Nucleus accumbens (tissue), 56 donors: Measurements from ENCODE around the gene PTPRN2.
A peak's percentile ranks its signal among the peaks of the same experiment; 100 is the strongest.

Experiments used
- DNase-seq, 56 donors: peaks; one replicate each; lab custom pipeline; 2025; lab: John Stamatoyannopoulos, UW

The PTPRN2 gene

DNA sequence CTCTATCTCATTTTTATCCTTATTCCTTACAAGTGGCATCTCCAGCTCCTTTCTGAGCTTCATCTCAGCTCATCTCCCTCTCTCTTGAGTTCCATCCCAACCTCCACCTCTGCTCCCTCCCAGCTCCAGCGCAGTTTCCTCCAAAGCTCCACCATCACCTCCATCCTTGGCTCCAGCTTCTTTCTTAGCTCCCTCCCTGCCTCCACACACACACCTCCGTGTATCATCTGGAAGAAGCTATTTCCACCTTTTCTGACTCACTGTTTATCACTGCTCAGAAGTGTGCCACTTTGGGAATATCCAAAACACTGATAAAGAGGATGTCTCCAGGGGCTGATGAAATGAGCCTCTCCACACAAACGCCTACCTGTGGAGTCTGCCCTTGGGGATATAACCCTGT, 481.4 kb downstream of the PTPRN2 start:
- DNase-seq: no peak

DNA sequence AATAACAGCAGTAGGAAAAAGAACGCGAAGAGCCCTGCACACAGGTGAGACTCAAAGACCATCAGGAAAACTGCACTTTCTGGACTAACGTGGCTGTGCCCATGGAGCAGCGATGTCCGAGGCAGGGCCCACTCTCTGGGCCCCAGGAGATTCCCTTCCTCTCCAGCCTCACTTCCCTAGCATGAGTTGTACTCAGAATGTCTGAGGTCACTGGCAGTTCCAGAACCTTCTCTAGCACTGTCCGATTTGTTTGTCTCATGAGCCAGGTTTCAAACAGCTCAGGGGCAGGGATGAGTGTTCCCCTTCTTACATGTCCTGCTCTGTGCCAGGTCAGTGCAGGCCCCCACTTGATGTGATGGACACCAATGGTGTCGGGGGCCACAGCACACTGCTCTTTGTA, 484.2 kb downstream of the PTPRN2 start:
- no peak for DNase-seq

DNA sequence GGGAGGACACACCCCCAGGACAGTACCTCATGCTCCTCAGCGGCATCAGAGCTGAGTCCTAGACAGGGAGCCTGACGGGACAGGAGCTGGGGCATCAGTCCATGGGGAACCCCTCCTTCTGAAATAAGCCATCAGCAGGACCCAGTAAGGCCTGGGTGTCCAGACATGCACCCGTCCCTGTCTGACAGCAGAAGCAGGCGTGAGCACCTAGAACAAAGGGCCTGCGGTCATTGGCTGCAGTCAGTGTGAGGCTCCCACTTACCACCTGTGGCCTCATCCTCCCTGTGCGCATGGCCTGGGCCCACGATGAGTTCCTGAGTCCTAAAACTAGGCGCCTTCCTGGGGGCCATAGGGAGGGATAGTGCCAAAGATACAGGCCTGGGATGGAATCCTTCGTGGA, 484.7 kb downstream of the PTPRN2 start:
- DNase-seq: no peak

DNA sequence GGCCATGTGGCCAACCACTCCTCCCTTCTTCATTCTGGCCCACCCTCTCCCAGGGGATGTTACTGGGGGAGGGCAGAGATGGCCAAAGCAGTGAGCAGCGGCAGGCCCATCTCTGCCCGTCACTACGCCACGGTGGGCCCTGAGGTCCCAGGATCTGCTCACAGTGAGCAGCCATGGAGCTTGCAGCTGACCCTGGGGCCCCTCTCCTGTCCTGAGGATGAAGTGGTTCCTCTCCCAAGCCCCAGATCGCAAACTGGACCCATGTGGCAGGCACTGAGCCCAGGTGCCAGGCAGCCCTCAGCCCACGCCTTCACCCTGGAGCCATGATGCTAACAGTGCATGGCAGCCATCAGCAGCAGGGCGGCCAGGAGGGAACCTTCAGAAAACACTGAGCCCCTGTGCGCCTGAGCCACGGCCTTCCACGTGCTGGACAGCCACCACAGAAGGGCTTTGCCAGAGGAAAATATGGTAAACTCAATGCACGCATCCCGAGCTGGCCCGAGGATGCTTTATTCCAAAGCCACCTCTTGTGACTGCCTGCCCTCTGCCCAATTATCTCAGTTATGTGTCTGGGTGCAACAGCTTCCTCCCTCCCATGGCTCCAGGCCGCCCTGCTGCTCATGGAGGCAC, 485.7 kb downstream of the PTPRN2 start:
- no peak for DNase-seq

DNA sequence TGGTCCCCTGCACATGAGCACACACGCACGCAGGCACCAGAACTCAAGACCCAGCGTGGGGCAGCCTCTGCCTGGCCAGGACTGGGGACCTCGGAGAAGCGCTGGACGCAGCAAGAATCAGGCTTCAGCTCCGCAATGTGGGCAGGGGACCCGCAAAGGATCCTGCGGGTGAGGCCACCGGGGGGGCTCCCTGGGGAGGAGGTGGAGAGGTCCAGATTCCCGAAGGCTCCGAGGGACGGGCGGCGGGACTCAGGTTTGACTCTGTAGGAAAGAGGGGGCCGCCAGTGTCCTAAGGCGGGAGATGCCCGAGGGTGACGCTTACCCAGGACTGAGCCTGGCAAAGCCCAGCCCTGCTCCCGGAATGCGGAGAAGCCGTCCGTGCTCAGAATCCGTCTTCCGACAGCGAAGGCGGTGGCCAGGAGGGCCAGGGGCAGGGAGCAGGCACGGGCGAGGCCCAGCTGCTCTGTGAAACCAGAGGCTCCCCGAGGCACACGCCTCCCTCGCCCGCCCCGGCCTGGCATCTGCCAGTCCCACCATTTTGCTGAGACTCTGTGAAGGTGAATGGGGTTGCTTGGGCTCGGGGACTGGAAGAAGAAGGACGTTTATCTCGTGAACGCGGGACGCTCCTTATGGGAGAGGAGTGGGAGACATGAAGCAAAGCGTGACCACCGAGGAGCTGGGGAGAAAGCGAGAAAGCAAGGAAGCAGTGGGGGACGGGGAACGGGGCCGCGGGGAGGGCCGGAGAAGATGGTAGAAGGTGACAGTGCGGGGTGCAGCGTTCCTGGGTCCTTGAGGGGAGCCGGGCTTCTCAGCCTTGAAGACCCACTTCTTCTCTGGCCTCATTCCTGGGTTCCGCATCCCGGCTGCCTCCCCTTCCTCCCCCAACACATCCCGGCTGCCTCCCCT, 489.2 kb downstream of the PTPRN2 start:
- no peak for DNase-seq

DNA sequence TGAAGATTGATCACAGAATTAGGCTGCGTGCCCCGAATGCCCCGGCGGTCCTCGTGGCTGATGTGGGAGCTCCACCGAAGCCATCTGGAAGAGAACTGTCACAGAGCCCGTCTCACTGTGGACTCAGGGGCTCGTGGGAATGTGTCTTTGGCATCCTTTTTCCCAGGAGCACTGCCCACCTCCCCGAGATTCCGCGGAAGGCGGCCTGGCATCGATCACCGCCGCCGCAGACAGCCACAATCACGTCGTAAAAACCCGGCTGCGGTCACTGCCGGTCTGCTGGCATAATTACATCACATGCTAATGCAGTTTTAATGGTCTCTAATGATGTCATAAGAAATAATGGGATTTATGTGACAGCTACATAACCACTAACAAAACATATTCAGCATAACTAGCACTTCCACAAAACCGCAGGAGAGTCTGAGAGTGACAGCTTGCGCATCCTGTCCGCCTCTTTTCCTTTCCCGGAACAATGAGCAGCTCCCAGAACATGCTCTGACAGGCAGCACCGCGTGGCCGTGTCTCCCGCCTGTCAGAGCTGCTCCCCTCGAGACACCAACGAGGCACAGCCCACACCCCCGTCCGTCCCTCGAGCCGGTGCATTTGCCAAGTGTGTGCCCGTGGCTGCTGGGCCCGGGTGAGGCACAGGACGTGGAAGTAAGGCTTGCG, 490.0 kb downstream of the PTPRN2 start:
- peak in 16 of 56 donors; percentile 12 to 56 (median 27) for DNase-seq

DNA sequence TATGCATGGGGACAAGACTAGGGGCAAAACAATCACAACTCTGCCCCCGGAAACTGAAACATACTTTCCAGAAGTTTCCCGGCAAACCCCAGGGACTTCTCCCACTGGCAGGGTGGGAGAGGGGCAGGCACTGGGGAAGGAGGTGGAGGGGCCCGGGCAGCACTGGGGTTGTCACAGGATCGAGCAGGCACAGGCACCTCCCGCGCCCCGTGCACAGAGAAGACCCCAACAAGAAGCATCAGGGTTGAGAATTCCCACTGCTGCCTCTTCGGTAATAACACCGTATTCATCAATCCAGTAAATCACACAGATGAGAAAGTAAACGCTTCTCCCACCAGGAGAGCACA, 490.5 kb downstream of the PTPRN2 start:
- DNase-seq: no peak

DNA sequence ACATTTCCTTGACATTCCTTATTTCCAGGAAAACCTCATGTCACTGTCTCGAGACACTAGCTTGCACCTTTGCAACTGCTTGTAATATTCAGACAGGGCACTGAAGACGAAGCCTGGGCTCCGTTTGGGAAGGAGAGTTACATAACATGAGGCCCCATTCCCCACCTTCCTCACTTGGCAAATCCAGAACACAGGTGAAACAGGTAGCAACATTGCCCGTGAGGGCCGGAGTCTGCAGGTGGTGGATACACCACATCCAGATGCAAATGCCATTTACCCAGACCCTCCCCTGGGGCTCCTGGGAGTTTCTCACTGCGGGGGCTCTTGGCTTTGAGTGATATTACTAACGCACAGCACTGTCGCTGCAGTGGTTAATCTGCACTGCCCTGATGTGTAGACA, 491.0 kb downstream of the PTPRN2 start:
- no peak for DNase-seq

DNA sequence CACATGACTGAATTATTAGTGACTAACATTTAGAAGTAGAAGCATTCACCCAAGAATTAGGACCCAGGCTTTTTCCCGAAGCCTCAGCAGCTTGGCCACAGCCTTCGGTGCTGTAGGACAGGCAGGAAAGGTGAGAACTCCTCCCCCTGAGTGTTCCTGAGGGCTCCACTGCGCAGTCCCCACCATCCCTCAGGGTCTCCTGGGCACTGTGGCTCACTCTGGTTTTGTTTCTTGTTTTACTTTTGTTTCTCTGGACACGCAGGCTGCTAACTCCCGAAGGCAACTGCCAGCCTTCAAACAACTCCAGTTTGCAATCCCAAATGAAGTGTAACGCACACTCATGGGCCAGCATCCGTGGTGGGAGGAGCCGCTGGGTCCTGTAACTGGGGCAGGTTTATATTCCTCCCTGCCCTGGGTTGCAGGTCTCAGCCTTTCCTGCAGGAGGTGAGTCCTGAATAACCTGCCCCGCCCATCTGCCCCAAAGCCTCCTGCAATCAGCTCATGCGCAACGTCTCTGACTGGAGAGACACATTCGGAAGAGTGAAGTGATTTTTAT, 492.9 kb downstream of the PTPRN2 start:
- no peak for DNase-seq

DNA sequence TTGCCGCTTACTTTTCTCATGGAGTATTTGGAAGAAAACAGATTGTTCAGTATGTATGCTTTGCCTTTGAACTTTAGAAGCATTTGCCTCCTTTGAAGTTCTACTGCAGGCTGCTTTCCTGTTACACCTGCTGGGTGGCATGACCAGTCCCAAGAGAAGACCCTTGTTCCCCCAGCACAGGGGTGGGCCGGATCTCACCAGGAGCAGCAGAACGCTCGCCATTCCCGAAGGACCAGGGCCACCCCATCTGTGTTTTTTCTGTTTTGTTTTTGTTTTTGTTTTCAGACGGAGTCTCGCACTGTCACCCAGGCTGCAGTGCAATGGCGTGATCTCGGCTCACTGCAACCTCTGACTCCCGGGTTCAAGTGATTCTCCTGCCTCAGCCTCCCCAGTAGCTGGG, 493.6 kb downstream of the PTPRN2 start:
- no peak for DNase-seq

DNA sequence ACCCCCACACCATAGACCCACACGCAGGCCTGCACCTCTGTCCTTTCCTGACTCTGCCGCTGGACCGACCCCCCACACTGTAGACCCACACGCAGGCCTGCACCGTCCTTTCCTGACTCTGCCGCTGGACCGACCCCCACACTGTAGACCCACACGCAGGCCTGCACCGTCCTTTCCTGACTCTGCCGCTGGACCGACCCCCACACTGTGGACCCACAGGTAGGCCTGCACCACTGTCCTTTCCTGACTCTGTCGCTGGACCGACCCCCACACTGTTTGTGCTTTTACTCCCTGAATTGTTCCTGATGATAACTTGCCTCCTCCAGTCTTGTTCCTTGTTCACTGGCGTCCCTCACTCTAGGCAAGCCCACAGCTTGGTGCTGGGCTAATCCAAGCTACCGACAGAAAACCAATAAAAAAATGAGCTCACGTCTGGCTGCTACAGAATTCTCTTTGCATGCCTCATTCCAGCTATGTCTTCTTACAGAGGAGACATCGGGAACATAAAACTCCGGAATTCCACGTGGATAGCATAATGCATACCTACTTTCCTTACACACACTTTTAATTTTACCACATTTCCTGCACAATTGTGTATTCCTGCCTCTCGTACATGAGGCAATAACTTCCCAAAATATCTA, 494.3 kb downstream of the PTPRN2 start:
- DNase-seq: no peak

DNA sequence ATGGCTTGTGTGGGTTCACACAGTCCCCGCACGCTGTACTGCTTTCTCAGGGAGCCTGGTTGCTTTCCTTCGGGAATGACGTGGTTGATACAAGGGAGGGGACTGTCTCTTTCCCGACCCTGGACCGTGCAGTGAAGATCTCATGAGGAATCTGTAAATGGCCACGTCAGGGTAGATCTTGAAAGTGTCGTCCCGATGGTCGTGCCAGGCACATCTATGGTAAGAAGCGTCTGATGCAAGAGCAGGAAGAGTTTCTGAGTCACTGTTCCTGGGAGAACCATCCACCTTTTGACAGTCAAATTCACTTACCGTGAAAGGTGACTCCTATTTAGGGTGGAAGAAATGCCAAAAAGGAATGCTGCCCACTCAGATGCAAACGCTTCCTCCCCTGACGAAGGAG, 500.4 kb downstream of the PTPRN2 start:
- peak in 2 of 56 donors; percentile 18 to 19 for DNase-seq

DNA sequence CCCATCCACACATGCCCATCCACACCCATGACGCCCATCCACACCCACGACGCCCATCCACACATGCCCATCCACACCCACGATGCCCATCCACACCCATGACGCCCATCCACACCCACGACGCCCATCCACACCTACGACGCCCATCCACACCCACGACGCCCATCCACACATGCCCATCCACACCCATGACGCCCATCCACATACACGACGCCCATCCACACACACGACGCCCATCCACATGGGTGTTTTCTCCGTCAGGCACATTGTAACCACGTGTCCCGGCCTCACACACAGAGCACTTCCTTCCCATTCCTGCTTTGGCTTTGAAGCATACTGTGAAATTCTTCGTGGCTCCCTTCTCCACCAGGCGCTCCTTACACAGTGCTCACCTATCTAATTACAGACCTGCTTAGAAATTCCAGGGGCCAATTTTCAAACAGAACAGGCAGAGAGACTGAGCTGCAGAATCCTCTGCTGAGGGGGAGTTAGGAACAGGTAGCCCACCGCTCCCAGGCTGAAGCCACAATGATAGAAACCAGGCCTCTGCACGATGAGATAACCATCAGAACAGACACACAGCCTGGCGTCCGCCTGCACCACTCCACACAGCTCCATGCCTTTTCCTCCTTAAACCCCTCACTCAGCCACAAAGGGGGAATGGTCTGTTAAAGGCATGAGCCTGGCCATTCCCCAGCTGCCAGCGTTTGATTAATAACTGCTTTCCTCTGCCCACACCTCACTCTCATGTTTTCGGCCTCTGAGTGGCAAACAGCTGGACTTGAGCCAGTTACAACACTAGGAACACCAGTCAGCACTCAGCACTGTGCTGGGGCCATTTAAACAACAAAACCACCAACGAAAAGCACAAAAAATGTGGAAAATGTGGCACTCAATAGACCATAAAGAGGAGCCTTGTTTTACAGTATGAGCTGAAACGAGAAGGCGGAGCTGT, 501.6 kb downstream of the PTPRN2 start:
- DNase-seq: no peak

DNA sequence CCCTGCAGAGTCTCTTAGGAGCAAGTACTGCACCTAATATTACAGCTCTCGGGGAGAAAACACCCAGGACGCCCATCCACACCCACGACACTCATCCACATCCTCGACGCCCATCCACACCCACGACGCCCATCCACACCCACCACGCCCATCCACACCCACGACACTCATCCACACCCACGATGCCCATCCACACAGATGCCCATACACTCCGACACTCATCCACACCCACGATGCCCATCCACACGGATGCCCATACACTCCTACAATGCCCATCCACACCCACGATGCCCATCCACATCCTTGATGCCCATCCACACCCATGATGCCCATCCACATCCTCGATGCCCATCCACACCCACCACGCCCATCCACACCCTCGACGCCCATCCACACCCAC, 503.1 kb downstream of the PTPRN2 start:
- DNase-seq: no peak

DNA sequence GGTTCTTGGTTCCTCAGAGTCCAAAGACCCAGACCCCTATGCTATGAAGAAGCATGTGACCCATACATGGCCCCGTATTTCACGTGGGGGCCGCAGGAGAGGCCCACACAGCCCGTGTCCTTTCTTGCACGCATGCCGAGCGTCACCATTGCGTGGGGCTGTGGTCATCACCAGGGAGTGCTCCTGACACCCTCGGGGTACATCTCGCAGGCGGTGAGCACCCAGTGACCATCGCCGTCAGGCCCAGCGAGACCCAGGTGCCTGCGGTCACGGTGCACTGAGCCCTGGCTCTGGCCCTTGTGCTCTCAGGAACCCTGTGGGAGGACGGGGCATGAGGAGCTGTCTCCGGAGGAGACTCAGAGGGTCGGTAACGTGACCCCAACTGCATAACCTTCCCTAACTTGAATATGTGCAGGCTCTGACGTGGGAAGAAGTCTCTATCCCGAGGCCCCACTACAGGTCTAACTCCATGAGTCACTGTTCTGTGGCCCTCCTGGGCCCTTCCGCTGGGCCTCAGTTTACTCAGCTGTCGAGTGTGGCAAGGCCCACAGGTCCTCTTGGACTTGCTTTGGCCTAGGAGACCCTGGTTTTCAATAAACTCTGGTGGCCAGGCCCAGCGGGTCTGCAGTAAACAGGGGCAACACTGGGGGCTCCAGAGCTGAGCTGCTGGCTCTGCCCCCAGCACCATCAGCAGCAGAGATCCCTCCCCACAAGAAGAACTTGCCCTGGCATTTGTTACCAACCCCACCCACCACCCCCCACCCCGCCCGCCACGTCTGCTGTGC, 503.9 kb downstream of the PTPRN2 start:
- DNase-seq: no peak

DNA sequence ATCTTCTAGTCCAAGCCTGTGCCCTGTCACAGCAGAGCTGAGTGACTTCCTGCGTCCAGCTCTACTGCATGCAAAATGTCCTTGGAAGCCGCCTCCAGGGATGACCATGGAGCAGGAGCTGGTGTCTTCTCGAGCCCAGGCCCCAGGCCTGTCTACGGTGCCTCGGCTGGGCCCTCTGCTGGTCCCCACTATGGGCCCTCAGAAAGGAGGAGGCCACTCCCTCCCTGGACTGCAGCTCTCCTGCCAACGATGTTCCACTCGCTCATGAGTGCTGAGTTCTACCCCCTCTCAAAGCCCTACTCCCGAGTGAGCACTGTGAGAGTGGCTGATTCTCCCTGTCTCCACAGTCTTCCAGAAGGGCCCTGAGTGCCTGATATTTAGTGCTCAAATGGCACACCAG, 504.9 kb downstream of the PTPRN2 start:
- DNase-seq: no peak

DNA sequence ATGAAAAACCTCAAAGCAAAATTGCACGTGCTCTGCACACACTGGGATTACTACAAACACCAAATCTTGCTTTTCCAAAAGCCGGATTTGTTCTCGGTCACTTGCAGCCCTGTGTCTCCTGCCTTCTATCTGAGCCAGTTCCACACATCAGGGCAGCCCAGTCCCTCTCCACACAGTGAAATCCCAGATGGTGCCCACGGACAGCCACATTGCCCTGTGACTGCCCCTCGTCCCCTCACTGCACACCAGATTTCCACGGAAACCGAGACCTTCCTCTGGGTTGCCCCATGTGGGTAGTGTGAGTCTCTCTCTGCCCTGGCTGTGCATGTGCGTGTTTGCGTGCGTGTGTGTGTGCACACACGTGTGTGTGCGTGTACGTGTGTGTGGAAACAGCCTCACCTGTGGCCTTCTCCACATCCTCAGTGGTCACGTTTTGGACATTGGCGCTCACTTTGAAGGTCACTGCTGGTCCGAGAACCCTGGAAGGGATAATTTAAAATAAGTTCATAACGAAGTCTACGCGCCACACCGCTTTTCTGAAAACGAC, 506.7 kb downstream of the PTPRN2 start:
- DNase-seq: no peak
